HEK293 (cell line): ENCODE results near the gene KIF5A.
A peak's percentile ranks its signal among the peaks of the same experiment; 100 is the strongest.

Source experiments
- FEZF1 ChIP-seq: fragments of 450-650 bp; formaldehyde crosslinking; IDR thresholded peaks from 2 replicates; pipeline ENCODE4 v1.5.1; 2016; ENCODE audit warnings: missing biosample characterization, missing genetic modification characterization
- HOXD13 ChIP-seq: sonication (generic); formaldehyde crosslinking; IDR thresholded peaks from 2 replicates; pipeline ENCODE4 v1.8.0; 2022; ENCODE audit warnings: missing genetic modification reagents, borderline replicate concordance
- SETDB1 ChIP-seq: IDR thresholded peaks from one replicate; pipeline ENCODE4 v1.6.1; 2017; ENCODE audit warnings: mild to moderate bottlenecking, low read length, moderate library complexity, mixed read lengths; ENCODE audit not compliant: insufficient read length
- SP2 ChIP-seq: fragments of 450-650 bp; formaldehyde crosslinking; IDR thresholded peaks from 2 replicates; pipeline ENCODE4 v1.5.1; 2016; ENCODE audit warnings: missing biosample characterization, missing genetic modification characterization
- TCF7L2 ChIP-seq: IDR thresholded peaks from 2 replicates; pipeline ENCODE4 v1.6.1; 2011; ENCODE audit warnings: low read depth, mild to moderate bottlenecking, inconsistent platforms, low read length, moderate library complexity, borderline replicate concordance
- ZBTB1 ChIP-seq: fragments of 450-650 bp; formaldehyde crosslinking; IDR thresholded peaks from 2 replicates; pipeline ENCODE4 v1.5.1; 2016; ENCODE audit warnings: missing biosample characterization, missing genetic modification characterization
- ZBTB20 ChIP-seq: fragments of 450-650 bp; formaldehyde crosslinking; IDR thresholded peaks from 2 replicates; pipeline ENCODE4 v1.5.1; 2016; ENCODE audit warnings: missing biosample characterization, missing genetic modification characterization
- ZNF10 ChIP-seq: fragments of 450-650 bp; formaldehyde crosslinking; IDR thresholded peaks from 2 replicates; pipeline ENCODE4 v1.5.1; 2017; ENCODE audit warnings: missing biosample characterization, missing genetic modification characterization
- ZNF132 ChIP-seq: fragments of 450-650 bp; formaldehyde crosslinking; IDR thresholded peaks from 2 replicates; pipeline ENCODE4 v1.5.1; 2017; ENCODE audit warnings: missing biosample characterization, missing genetic modification characterization, borderline replicate concordance
- ZNF133 ChIP-seq: fragments of 450-650 bp; formaldehyde crosslinking; IDR thresholded peaks from 2 replicates; pipeline ENCODE4 v1.5.1; 2016; ENCODE audit warnings: missing biosample characterization, missing genetic modification characterization
- ZNF138 ChIP-seq: fragments of 450-650 bp; formaldehyde crosslinking; IDR thresholded peaks from 2 replicates; pipeline ENCODE4 v1.5.1; 2016; ENCODE audit warnings: missing biosample characterization, missing genetic modification characterization, borderline replicate concordance
- ZNF19 ChIP-seq: fragments of 450-650 bp; formaldehyde crosslinking; IDR thresholded peaks from 2 replicates; pipeline ENCODE4; 2016; ENCODE audit warnings: missing biosample characterization, missing genetic modification characterization, low read depth
- ZNF214 ChIP-seq: fragments of 450-650 bp; formaldehyde crosslinking; IDR thresholded peaks from 2 replicates; pipeline ENCODE4 v1.5.1; 2017; ENCODE audit warnings: missing biosample characterization, mild to moderate bottlenecking, missing genetic modification characterization, borderline replicate concordance
- ZNF24 ChIP-seq: fragments of 450-650 bp; formaldehyde crosslinking; IDR thresholded peaks from 2 replicates; pipeline ENCODE4 v1.5.1; 2016; ENCODE audit warnings: missing biosample characterization, missing genetic modification characterization
- ZNF302 ChIP-seq: fragments of 450-650 bp; formaldehyde crosslinking; IDR thresholded peaks from 2 replicates; pipeline ENCODE4 v1.5.1; 2016; ENCODE audit warnings: missing biosample characterization, missing genetic modification characterization, low read depth
- ZNF354C ChIP-seq: fragments of 450-650 bp; formaldehyde crosslinking; IDR thresholded peaks from 2 replicates; pipeline ENCODE4 v1.5.1; 2016; ENCODE audit warnings: missing biosample characterization, missing genetic modification characterization, low read depth, borderline replicate concordance
- ZNF404 ChIP-seq: fragments of 450-650 bp; formaldehyde crosslinking; IDR thresholded peaks from 2 replicates; pipeline ENCODE4 v1.5.1; 2017; ENCODE audit warnings: missing biosample characterization, missing genetic modification characterization
- ZNF521 ChIP-seq: fragments of 450-650 bp; formaldehyde crosslinking; IDR thresholded peaks from 2 replicates; pipeline ENCODE4 v1.5.1; 2017; ENCODE audit warnings: missing biosample characterization, mild to moderate bottlenecking, missing genetic modification characterization
- ZNF558 ChIP-seq: fragments of 450-650 bp; formaldehyde crosslinking; IDR thresholded peaks from 2 replicates; pipeline ENCODE4 v1.5.1; 2016; ENCODE audit warnings: missing biosample characterization, missing genetic modification characterization
- ZNF621 ChIP-seq: fragments of 450-650 bp; formaldehyde crosslinking; IDR thresholded peaks from 2 replicates; pipeline ENCODE4 v1.5.1; 2017; ENCODE audit warnings: missing biosample characterization, missing genetic modification characterization
- ZNF677 ChIP-seq: fragments of 450-650 bp; IDR thresholded peaks from 2 replicates; pipeline ENCODE4 v1.5.0; 2018; ENCODE audit warnings: missing biosample characterization, mild to moderate bottlenecking, missing genetic modification characterization, moderate library complexity
- ZNF701 ChIP-seq: fragments of 450-650 bp; formaldehyde crosslinking; IDR thresholded peaks from 2 replicates; pipeline ENCODE4 v1.5.1; 2016; ENCODE audit warnings: missing biosample characterization, missing genetic modification characterization
- TF ChIP-seq, protein P1 (sequence below): fragments of 450-650 bp; formaldehyde crosslinking; IDR thresholded peaks from 2 replicates; pipeline ENCODE4 v1.5.1; 2017; ENCODE audit warnings: missing biosample characterization, missing genetic modification characterization
- TF ChIP-seq, protein P2 (sequence below): fragments of 450-650 bp; formaldehyde crosslinking; IDR thresholded peaks from 2 replicates; pipeline ENCODE4 v1.5.1; 2016; ENCODE audit warnings: missing biosample characterization, missing genetic modification characterization
- TF ChIP-seq, protein P3 (sequence below): fragments of 450-650 bp; IDR thresholded peaks from 2 replicates; pipeline ENCODE4 v1.5.1; 2018; ENCODE audit warnings: missing biosample characterization, mild to moderate bottlenecking, missing genetic modification characterization
- TF ChIP-seq, protein P4 (sequence below): fragments of 450-650 bp; formaldehyde crosslinking; IDR thresholded peaks from 2 replicates; pipeline ENCODE4 v1.5.1; 2016; ENCODE audit warnings: missing biosample characterization, missing genetic modification characterization
- TF ChIP-seq, protein P5 (sequence below): fragments of 450-650 bp; formaldehyde crosslinking; IDR thresholded peaks from 2 replicates; pipeline ENCODE4 v1.5.1; 2017; ENCODE audit warnings: missing biosample characterization, missing genetic modification characterization
- TF ChIP-seq, protein P6 (sequence below): fragments of 450-650 bp; formaldehyde crosslinking; IDR thresholded peaks from 2 replicates; pipeline ENCODE4 v1.5.1; 2016; ENCODE audit warnings: missing biosample characterization, missing genetic modification characterization, borderline replicate concordance

KIF5A gene

DNA sequence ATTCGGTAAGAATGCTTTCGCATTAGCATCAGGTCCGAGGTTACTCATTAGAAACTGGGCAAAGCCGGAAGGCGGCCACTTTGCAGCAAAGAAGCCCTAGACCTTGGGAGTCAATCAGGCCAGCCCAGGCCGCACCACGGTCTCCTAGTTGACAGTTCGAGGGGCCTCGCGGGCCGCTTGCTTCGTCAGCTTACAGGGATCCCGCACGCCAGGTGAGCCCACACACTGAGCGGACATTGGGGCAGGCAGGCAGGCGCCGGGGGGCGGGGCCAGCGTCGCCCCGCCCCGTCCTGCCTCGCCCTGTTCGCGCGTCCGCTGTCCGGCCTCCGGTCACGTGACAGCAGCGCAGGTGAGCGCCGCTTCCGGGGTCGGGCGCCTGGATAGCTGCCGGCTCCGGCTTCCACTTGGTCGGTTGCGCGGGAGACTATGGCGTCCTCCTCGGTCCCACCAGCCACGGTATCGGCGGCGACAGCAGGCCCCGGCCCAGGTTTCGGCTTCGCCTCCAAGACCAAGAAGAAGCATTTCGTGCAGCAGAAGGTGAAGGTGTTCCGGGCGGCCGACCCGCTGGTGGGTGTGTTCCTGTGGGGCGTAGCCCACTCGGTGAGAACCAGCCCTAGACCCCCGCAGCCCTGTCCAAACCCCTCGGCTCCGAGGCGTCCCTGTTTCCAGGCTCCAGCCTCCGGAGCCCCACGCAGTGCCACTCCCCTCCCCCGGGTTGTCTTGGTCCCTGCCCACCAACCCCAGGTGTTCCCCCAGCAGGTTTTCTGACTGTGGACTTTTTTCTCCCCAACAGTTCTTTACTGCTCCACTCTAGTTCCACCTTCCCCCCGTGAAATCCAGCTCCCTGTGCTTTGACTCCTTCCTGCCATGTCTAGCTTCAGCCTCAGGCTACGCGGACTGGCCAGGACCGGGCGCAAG, 41.3 kb downstream of the KIF5A start, which contains the start of gene PIP4K2C (continued):
- TF ChIP-seq, protein P1, sequence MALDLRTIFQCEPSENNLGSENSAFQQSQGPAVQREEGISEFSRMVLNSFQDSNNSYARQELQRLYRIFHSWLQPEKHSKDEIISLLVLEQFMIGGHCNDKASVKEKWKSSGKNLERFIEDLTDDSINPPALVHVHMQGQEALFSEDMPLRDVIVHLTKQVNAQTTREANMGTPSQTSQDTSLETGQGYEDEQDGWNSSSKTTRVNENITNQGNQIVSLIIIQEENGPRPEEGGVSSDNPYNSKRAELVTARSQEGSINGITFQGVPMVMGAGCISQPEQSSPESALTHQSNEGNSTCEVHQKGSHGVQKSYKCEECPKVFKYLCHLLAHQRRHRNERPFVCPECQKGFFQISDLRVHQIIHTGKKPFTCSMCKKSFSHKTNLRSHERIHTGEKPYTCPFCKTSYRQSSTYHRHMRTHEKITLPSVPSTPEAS (tag by site-specific recombination), result no peak
- TF ChIP-seq ZNF521 (no peak), ZNF19 (no peak), ZNF10 (peak; percentile 59; the same call in 1 of the 2 replicates), ZNF132 (tag by site-specific recombination) (no peak), ZNF133 (tag by site-specific recombination) (no peak), SP2 (tag by site-specific recombination) (peak; percentile 82), HOXD13 (no peak), ZNF354C (tag by site-specific recombination) (peak; percentile 54; the same call in 1 of the 2 replicates), SETDB1 (no peak), ZNF621 (tag by site-specific recombination) (no peak), FEZF1 (no peak), ZNF138 (no peak), ZNF404 (no peak), ZNF558 (tag by site-specific recombination) (no peak), ZBTB20 (peak; percentile 61), ZBTB1 (tag by site-specific recombination) (no peak), ZNF214 (tag by site-specific recombination) (no peak), ZNF24 (tag by site-specific recombination) (peak; percentile 51), ZNF701 (tag by site-specific recombination) (no peak), ZNF302 (tag by site-specific recombination) (no peak), TCF7L2 (no peak), ZNF677 (no peak)
- TF ChIP-seq, protein P2, sequence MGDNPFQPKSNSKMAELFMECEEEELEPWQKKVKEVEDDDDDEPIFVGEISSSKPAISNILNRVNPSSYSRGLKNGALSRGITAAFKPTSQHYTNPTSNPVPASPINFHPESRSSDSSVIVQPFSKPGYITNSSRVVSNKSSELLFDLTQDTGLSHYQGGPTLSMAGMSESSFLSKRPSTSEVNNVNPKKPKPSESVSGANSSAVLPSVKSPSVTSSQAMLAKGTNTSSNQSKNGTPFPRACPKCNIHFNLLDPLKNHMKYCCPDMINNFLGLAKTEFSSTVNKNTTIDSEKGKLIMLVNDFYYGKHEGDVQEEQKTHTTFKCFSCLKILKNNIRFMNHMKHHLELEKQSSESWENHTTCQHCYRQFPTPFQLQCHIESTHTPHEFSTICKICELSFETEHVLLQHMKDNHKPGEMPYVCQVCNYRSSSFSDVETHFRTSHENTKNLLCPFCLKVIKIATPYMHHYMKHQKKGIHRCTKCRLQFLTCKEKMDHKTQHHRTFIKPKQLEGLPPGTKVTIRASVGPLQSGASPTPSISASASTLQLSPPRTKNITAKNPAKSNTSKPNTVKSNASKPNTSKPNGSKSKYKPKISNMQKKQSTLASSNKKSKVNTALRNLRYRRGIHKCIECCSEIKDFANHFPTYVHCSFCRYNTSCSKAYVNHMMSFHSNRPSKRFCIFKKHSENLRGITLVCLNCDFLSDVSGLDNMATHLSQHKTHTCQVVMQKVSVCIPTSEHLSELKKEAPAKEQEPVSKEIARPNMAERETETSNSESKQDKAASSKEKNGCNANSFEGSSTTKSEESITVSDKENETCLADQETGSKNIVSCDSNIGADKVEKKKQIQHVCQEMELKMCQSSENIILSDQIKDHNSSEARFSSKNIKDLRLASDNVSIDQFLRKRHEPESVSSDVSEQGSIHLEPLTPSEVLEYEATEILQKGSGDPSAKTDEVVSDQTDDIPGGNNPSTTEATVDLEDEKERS (tag by site-specific recombination), result no peak
- TF ChIP-seq, protein P3, sequence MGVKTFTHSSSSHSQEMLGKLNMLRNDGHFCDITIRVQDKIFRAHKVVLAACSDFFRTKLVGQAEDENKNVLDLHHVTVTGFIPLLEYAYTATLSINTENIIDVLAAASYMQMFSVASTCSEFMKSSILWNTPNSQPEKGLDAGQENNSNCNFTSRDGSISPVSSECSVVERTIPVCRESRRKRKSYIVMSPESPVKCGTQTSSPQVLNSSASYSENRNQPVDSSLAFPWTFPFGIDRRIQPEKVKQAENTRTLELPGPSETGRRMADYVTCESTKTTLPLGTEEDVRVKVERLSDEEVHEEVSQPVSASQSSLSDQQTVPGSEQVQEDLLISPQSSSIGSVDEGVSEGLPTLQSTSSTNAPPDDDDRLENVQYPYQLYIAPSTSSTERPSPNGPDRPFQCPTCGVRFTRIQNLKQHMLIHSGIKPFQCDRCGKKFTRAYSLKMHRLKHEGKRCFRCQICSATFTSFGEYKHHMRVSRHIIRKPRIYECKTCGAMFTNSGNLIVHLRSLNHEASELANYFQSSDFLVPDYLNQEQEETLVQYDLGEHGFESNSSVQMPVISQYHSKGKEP (tag by site-specific recombination), result no peak
- TF ChIP-seq, protein P4, sequence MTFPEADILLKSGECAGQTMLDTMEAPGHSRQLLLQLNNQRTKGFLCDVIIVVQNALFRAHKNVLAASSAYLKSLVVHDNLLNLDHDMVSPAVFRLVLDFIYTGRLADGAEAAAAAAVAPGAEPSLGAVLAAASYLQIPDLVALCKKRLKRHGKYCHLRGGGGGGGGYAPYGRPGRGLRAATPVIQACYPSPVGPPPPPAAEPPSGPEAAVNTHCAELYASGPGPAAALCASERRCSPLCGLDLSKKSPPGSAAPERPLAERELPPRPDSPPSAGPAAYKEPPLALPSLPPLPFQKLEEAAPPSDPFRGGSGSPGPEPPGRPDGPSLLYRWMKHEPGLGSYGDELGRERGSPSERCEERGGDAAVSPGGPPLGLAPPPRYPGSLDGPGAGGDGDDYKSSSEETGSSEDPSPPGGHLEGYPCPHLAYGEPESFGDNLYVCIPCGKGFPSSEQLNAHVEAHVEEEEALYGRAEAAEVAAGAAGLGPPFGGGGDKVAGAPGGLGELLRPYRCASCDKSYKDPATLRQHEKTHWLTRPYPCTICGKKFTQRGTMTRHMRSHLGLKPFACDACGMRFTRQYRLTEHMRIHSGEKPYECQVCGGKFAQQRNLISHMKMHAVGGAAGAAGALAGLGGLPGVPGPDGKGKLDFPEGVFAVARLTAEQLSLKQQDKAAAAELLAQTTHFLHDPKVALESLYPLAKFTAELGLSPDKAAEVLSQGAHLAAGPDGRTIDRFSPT (tag by site-specific recombination), result no peak
- TF ChIP-seq, protein P5, sequence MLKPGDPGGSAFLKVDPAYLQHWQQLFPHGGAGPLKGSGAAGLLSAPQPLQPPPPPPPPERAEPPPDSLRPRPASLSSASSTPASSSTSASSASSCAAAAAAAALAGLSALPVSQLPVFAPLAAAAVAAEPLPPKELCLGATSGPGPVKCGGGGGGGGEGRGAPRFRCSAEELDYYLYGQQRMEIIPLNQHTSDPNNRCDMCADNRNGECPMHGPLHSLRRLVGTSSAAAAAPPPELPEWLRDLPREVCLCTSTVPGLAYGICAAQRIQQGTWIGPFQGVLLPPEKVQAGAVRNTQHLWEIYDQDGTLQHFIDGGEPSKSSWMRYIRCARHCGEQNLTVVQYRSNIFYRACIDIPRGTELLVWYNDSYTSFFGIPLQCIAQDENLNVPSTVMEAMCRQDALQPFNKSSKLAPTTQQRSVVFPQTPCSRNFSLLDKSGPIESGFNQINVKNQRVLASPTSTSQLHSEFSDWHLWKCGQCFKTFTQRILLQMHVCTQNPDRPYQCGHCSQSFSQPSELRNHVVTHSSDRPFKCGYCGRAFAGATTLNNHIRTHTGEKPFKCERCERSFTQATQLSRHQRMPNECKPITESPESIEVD, result no peak
- TF ChIP-seq, protein P6, sequence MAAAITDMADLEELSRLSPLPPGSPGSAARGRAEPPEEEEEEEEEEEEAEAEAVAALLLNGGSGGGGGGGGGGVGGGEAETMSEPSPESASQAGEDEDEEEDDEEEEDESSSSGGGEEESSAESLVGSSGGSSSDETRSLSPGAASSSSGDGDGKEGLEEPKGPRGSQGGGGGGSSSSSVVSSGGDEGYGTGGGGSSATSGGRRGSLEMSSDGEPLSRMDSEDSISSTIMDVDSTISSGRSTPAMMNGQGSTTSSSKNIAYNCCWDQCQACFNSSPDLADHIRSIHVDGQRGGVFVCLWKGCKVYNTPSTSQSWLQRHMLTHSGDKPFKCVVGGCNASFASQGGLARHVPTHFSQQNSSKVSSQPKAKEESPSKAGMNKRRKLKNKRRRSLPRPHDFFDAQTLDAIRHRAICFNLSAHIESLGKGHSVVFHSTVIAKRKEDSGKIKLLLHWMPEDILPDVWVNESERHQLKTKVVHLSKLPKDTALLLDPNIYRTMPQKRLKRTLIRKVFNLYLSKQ (tag by site-specific recombination), result no peak
